ENCODE results near the gene GLI3.

GLI3 gene

DNA sequence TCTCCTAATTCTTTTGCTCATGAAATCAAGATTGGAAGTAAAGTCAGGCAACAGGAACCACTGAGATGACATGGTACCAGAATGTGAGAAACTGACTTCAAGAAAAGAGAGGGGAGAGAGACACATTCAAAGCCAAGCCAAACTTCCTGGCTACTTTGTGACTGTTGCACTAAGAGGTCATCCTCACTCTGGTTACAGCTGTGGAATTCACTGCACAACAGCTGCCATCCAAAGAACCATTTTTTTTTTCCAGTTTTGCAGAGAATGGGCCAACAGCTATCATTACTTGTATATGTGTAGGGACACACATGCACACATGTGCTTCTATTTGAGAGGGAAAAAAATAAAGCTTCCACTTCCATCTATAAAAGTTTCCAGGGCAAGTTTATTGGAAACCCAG is 203.5 kb downstream of the GLI3 start:
- Histone ChIP-seq H2AFZ (ENCODE audit: low read length) (no peak overlapping the region), H3K27ac (ENCODE audit: low read length) (no peak overlapping the region), H3K79me2 (ENCODE audit: low read length) (no peaks in the 10 kb centered on the region), H4K20me1 (ENCODE audit: insufficient read depth, low read length) (no peaks in the 10 kb centered on the region), H3K27me3 (replicated peaks; ENCODE audit: insufficient read depth, low read length) (no peaks in the 10 kb centered on the region), H3K4me3 (ENCODE audit: low read length) (no peak overlapping the region), H3K9me2 (replicated peaks; ENCODE audit: insufficient read depth, low read length) (no peaks in the 10 kb centered on the region), H3K9ac (ENCODE audit: low read length) (no peak overlapping the region), H3K9me3 (replicated peaks; ENCODE audit: insufficient read depth, low read length) (no peaks in the 10 kb centered on the region), H3K4me1 (ENCODE audit: low read length) (no peaks in the 10 kb centered on the region), H3K4me2 (ENCODE audit: low read depth, low read length) (no peak overlapping the region), H3K36me3 (replicated peaks; ENCODE audit: insufficient read depth, low read length) (no peaks in the 10 kb centered on the region), H3F3A (ENCODE audit: insufficient read depth, low read length) (no peaks in the 10 kb centered on the region)
- TF ChIP-seq, protein P1, sequence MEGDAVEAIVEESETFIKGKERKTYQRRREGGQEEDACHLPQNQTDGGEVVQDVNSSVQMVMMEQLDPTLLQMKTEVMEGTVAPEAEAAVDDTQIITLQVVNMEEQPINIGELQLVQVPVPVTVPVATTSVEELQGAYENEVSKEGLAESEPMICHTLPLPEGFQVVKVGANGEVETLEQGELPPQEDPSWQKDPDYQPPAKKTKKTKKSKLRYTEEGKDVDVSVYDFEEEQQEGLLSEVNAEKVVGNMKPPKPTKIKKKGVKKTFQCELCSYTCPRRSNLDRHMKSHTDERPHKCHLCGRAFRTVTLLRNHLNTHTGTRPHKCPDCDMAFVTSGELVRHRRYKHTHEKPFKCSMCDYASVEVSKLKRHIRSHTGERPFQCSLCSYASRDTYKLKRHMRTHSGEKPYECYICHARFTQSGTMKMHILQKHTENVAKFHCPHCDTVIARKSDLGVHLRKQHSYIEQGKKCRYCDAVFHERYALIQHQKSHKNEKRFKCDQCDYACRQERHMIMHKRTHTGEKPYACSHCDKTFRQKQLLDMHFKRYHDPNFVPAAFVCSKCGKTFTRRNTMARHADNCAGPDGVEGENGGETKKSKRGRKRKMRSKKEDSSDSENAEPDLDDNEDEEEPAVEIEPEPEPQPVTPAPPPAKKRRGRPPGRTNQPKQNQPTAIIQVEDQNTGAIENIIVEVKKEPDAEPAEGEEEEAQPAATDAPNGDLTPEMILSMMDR (IDR thresholded peaks at IDR 0.05; ENCODE audit: low read length) = no peak
- TF ChIP-seq EZH2phosphoT487 (IDR thresholded peaks at IDR 0.05; ENCODE audit: low read length) (no peak), EZH2 (optimal IDR thresholded peaks at IDR 0.05; ENCODE audit: low read depth, low read length) (no peak)
- no peak for DNase-seq

- no peaks in the 10 kb centered on the region for H3F3A ChIP-seq (ENCODE audit: insufficient read depth, low read length)
- no peak overlapping the region for H3K4me2 ChIP-seq (ENCODE audit: low read depth, low read length)
- no peaks in the 10 kb centered on the region for H3K4me1 ChIP-seq (ENCODE audit: low read length)
- TF ChIP-seq EZH2 (optimal IDR thresholded peaks at IDR 0.05; ENCODE audit: low read depth, low read length) (no peak), EZH2phosphoT487 (IDR thresholded peaks at IDR 0.05; ENCODE audit: low read length) (no peak)
- TF ChIP-seq, protein P1 (IDR thresholded peaks at IDR 0.05; ENCODE audit: low read length) = no peak
- H3K27ac ChIP-seq (ENCODE audit: low read length) = no peak overlapping the region
- H3K9me2 ChIP-seq (replicated peaks; ENCODE audit: insufficient read depth, low read length) = no peaks in the 10 kb centered on the region
- H4K20me1 ChIP-seq (ENCODE audit: insufficient read depth, low read length) = no peaks in the 10 kb centered on the region
- no peaks in the 10 kb centered on the region for H3K27me3 ChIP-seq (replicated peaks; ENCODE audit: insufficient read depth, low read length)
- no peak overlapping the region for H2AFZ ChIP-seq (ENCODE audit: low read length)
- DNase-seq = no peak
- H3K4me3 ChIP-seq (ENCODE audit: low read length) = no peak overlapping the region
- no peaks in the 10 kb centered on the region for H3K79me2 ChIP-seq (ENCODE audit: low read length)
- H3K9ac ChIP-seq (ENCODE audit: low read length) = no peak overlapping the region
- no peaks in the 10 kb centered on the region for H3K9me3 ChIP-seq (replicated peaks; ENCODE audit: insufficient read depth, low read length)
- H3K36me3 ChIP-seq (replicated peaks; ENCODE audit: insufficient read depth, low read length) = no peaks in the 10 kb centered on the region
Observed at GRCh38 chr7:42029405-42029804, 207.6 kb downstream of the GLI3 start.

- H3K4me3 ChIP-seq (ENCODE audit: low read length) = no peak overlapping the region
- H3K9me3 ChIP-seq (replicated peaks; ENCODE audit: insufficient read depth, low read length) = no peaks in the 10 kb centered on the region
- no peak for DNase-seq
- H3K36me3 ChIP-seq (replicated peaks; ENCODE audit: insufficient read depth, low read length) = no peaks in the 10 kb centered on the region
- H3F3A ChIP-seq (ENCODE audit: insufficient read depth, low read length) = no peaks in the 10 kb centered on the region
- H3K27me3 ChIP-seq (replicated peaks; ENCODE audit: insufficient read depth, low read length) = no peaks in the 10 kb centered on the region
- H3K9me2 ChIP-seq (replicated peaks; ENCODE audit: insufficient read depth, low read length) = no peaks in the 10 kb centered on the region
- H3K9ac ChIP-seq (ENCODE audit: low read length) = no peak overlapping the region
- H3K4me2 ChIP-seq (ENCODE audit: low read depth, low read length) = no peak overlapping the region
- no peaks in the 10 kb centered on the region for H3K79me2 ChIP-seq (ENCODE audit: low read length)
- no peak overlapping the region for H2AFZ ChIP-seq (ENCODE audit: low read length)
- TF ChIP-seq, protein P1 (IDR thresholded peaks at IDR 0.05; ENCODE audit: low read length) = no peak
- TF ChIP-seq EZH2 (optimal IDR thresholded peaks at IDR 0.05; ENCODE audit: low read depth, low read length) (no peak), EZH2phosphoT487 (IDR thresholded peaks at IDR 0.05; ENCODE audit: low read length) (no peak)
- no peak overlapping the region for H3K27ac ChIP-seq (ENCODE audit: low read length)
- no peaks in the 10 kb centered on the region for H4K20me1 ChIP-seq (ENCODE audit: insufficient read depth, low read length)
- no peaks in the 10 kb centered on the region for H3K4me1 ChIP-seq (ENCODE audit: low read length)
Observed at GRCh38 chr7:42027521-42027920, 209.5 kb downstream of the GLI3 start.
